ENCODE measurements around the gene FLVCR2.
A peak's percentile ranks its signal among the peaks of the same experiment; 100 is the strongest.

FLVCR2 gene

DNA sequence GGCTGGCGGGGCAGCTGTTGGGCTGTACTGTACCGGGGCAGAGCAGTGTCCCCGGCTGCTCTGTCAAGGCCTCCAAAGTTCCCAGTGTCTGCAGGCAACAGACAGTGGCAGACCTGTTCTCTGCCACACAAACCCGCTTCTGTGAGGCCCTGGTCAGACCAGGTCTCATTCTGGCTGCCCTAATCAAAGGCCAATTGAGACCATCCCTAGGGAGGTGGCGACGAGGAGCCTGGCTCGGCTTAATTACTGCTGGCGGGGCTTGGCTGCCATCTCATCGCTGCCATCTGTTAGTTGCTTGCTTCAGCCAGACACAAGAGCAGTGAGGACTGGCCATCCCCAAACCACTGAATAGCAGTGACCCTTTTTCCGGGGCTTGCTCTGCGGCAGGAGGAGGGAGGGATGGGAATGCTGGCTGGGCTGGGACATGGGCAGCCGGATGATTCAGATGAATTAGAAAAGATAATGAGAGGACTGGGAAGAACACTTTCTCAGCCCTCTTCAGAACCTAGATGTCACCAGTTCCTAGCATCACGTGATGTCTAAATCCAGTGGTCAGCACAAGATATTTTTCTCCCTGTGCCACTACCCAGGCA is 57.8 kb downstream of the FLVCR2 start:
- peak in 1 of 2 experiments; percentile 57 for DNase-seq

DNA sequence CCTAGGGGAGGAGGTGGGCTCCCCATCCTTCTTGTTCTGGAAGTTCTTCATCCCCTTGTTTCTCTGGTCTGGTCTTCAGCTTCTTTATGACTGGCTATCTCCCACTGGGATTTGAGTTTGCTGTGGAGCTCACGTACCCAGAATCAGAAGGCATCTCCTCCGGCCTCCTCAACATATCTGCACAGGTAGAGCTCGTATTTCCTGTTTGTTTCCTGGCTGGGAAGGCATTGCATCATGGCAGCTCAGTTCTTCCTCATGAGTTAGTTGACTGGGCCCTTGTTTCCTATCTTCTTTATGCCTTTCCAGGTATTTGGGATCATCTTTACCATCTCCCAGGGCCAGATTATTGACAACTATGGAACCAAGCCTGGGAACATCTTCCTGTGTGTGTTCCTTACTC is 62.5 kb downstream of the FLVCR2 start:
- DNase-seq = no peak

DNA sequence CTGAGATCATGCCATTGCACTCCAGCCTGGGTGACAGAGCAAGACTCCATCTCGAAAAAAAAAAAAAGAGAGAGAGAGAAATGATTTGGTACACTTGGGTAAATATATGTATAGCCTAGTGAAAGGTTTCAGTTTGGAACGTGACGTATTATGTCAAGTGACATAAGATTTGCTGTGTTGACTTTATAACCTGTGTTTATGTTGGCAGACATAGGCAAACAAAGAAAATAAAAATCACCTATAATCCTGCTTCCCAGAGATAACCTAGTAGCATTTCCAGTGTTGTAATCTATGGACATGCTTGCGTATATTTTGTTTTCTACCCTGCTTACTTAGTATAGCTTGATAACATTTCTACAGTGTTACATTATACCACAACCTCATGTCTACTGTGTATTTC is 65.6 kb downstream of the FLVCR2 start:
- no peak for DNase-seq

DNA sequence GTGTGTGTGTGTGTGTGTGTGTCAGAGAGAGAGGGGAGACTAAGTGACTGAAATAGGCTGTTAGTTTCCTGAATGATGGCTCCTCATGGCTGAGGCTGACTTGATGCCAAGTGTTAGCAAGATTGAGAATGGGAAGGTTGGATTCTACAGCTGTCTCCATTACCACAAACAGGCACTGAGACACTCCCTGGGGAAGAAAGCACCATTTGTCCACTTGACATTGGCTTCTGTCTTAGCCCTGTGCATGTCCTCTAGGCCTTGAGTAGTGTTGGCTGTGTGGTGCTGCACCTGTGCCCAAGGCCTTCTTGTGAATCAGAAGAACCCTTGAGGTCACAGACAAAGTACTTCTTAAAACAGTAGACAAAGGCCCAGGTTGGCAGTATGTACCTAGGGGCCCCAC is 66.6 kb downstream of the FLVCR2 start:
- DNase-seq = no peak

DNA sequence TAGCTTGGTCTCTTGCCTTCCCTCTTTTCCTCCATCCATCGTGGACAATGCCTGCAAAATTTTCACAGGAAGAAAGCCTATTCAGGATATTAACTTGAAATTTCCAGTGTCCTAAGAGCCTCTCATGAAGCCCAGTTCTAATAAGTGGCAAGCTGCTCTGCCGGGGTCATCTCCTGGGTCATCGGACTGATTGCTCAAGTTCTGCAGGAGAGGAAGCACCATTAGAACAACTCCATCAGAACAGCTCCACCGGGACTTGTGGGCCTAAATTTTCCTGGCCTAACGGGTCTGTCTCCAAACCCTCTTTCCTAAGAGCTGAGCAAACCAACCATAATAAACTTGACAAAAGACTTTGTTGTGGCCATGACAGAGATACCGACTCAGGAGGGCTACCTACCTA is 68.3 kb downstream of the FLVCR2 start:
- no peak for DNase-seq

DNA sequence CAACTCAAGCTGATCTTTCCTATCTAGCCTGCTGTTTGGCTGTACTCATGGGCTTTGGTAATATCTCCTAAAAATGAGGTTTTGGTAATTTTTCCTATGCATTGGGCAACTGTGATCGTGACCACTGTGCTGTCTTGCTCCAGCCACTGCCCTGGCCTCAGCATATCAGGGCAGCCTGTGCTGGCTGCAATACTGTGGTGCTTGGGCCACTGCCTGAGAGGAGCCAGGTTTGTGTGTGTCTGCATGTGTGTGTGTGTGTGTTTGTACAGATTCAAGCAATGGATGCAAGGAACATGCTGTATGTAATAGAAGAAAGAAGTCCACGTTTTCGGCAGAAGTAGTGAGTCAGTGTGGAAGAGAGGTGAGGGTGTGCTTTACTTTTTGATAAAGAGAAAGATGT is 69.2 kb downstream of the FLVCR2 start:
- no peak for DNase-seq

DNA sequence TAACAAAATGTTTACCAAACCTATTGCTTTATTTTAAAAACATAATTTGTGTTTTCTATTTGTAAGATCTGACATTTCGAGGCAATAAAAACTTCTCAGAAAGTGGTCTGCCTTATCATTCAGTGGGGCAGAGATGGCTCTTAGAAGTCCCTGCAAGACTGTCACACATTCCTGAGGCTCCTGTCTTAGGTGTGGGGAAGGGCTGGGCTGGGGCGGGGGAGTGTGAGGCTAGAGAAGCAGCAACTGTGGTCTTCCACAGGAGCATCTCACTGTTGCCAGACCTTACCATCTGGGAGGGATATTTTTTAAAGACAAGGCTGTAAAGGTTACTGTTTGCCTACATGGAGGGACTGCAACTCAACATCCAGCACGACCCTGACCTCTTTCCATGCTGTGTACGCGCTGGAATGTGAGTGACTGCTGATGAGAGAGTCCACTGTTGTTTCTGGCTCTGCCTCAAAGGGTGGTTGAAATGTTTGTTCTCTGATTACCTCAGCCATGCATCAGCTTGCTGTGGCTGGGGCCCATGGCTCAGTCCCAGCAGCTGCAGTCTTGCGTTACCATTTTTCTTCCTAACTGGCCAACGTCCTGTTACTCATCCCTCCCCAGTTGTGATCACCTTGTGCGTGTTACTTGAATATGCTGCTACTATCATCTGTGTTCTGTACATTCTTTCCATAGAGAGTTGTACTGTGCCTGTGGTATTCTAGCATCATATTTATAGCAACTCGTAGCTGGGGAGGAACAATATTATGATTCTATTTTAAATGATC is 69.8 kb downstream of the FLVCR2 start:
- DNase-seq = no peak

DNA sequence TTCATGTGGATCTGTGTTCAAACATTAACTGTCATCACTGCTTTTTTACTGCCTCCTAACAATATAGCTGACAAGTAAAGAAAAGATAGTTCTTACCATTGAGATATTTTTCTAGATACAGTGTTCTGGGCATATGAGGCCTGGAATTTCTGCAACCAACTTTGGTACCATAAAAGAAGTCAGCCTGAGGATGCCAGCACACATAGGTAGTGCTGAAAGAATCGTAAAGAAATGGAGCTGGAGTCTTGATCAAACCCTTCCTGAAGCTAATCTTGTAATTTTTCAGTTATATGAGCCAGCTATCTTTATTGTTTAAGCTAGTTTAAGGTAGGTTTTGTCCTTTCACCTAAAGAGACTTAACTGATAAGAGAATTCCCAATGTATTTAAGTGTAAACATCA is 70.9 kb downstream of the FLVCR2 start:
- DNase-seq = no peak

DNA sequence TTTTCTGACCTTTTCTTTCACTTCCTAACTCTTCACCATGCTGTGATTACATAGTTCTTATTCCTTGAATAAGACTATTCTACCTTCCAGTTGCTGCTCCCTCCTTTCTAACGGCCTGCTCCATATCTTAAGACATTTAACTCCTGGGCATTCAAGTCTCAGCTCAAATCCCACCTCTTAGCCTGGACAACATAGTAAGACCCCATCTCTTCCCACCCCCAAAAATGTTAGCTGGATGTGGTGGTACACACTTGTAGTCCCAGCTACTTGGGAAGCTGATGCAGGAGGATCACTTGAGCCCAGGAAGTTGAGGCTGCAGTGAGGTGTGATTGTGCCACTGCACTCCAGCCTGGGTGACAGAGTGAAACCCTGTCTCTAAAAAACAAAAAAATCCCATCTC is 71.4 kb downstream of the FLVCR2 start:
- DNase-seq = no peak

DNA sequence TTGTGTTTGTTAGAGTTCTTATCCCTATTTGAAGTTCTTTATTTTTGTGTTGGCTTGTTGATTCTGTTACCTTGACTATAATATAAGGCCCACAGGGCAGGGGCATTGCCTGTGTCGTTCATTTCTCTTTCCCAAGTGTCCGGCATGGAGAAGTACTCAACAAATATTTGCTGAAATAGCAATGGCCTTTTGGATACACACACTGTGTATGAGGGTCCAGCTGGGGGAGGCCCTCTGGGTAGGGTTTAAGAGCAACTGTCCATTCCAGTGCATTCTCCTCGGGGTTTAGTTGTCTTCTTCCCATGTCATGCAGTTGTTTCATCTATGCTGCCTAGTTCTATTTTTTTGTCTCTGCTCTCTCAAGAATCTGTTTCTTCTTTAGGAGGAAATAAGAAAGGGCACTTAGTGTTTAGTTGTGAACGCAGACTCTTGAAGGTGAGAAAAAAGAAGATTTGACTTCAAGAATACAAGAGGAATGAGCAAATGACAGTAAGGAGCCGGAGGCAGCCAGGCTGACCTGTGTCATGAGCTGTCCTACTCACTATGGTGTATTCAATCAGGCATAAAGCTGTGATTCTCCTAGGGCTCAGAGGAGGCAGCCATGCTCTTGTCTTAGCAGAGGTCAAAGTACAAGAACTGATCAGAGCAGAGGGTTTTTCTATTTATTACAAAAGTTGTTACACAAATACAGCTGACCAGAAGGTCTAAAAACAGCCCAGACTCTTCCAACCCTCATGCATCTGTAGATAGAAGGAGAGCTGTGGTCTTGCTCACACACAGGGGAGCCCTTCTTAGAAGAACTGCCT is 72.0 kb downstream of the FLVCR2 start:
- DNase-seq = no peak

DNA sequence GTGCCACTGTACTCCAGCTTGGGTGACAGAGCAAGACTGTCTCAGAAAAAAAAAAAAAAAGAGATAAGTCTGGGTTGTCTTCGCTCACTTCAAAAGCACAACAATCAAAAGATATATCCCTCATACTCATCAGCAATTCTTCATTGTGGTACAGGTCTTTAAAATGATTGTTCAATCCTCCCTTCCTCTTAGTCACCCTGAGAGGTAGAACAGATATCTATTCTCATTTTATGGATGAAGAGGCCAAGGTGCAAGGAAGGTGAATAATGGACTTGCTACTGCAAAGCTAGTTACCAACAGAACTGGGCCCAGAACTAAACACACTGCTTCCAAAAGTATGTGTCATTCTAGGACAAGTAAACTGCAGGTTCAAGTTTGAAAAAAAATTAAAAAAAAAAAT is 75.1 kb downstream of the FLVCR2 start:
- DNase-seq = no peak

DNA sequence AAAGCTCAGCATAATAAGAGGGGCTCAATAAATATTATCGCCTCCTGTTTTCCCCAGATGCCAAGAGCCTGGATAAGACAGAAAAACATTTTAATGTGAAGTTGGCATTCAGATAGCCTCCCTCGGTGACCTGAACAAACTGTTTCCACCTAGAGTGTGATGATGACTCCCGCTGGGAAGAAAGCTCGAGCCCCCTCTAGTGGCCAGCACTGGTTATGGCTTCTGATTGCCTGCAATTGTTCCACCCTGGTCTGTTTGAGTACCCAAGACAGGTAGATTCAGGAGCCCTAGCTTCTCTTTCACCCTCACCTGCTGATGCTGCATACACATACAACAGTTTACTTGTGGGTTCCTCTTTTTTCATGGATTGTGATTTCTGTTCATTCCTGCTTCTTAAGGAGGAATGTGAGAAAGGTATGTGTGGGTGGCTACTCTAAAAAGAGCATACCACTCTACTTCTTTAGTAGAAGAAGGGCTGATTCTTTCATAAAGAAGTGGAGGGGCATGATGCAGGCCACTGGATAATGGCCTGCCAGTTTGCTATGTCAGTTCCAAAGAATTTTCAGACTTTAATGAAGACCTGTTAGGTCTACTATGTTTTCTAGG is 75.8 kb downstream of the FLVCR2 start:
- peak; percentile 36 to 57 for DNase-seq

DNA sequence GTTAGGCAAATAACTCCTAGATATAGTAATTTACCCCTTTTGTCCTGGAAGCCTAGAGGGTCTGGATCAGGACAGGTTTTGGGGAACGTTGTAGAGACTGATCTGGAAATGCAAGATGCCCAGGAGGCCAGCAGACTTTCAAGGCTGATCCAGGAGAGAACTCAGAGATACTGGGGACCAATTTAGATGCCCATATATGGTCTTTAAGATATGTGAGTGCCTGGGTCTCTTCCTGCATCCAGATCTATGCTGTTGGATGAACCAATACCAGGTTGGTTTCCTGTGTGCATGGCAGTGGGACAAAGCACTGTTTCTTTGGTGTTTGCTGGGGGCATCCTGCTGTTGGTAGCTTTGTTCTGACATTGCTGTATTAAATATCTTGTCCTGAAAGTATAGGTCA is 76.8 kb downstream of the FLVCR2 start:
- DNase-seq = no peak

DNA sequence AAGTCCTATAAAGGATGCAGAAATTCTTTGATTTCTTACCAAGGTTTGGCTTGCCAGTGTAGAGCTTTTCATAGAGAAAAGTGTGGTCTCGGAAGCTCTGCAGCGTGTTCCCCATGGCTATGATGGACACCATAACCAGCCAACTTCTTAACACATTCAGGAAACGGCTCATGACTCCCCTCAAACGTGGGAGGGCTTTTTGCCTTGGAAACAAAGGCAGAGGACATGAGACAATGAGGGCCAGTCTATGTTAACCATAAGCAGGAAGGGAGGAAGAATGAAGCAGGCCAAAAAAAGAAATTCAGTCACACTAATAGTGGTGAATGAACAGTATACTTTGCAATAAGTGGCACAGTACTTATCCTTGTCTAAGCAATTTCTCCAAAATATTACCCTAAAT is 78.9 kb downstream of the FLVCR2 start:
- DNase-seq = no peak

DNA sequence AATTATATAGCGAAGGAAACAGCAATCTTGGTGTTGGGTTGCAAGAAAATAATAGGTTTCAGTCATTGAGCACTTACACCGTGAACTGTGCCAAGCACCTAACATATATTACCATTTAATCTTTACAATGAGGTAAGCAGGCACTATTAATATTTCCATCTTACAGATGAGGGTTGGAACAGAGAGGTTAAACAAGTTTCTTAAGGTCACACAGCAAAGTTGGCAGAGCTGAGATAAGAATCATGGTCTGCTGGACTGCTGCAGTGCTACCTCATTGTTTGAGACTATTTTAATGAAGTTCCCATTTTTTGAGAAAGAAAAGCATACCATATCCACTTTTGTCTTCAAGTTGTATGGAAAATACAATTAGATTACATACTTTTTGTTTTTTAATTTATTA is 80.5 kb downstream of the FLVCR2 start:
- DNase-seq = no peak

DNA sequence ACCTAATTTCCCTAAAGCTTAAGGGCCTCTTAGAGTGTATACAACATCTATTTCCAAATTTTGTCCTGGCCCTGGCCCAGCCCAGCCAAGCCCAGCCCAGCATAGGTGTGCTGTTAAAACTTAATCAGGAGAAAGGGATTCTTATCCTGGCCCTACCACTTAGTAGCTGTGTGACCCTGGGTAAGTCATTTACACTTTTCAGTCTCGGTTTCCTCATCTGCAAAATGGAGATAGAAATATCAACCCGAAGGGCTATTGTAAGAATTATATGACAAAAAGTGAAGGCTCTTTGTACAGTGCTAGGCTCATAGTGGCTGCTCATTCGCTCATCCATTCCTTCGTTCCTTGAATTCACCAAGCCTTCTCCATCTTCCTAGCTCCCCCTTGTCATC is 81.8 kb downstream of the FLVCR2 start:
- DNase-seq = no peak

DNA sequence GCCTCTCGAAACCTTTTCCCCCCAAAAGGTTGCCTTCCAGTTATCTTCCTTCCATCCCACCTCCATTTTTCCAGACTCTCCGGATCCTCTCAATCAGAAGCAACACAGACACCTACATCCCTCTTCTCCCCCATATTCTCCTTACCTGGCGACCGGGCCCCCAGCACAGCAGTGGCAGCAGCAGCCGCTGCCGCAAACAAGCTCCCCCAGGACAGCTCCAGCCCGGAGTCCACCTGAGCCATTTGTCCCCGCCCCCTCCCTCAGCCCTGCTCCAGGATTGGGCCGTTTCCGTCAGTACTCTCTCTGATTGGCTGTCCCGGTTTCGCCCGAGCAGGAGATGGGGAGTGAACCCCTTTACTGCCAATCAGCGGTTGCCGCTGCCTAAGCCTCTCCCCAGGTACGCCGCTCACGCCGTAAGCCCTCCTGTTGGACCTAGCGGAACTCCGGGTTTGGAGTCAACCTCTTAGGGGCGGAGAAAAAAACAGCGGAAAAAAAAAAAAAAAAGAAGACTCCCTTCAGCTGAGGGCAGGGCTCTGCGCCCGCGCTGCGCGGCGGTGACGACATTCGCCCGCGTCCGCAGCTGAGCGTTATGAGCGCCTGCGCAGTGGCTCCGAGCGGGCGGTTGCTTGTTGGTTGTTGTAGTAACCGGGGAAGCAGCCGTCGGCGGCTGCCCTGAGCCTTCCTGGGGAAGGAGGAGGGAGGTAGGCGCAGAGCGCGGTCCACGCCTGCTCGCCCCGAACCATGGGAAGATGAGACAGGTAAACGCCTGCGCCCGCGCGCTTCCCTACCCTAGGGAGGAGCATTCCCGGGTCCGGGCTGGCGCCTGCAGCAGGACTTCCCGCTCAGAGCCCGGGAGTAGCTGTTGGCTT is 82.4 kb downstream of the FLVCR2 start, which contains the start of the genes ERG28 and TTLL5:
Gene ERG28 (minus strand): TSS at position 247 of the 869 bp plus-strand sequence. CDS start 3,374 bp downstream, outside the sequence.
Gene TTLL5 (plus strand): TSS at position 617 of the 869 bp plus-strand sequence. CDS start 1,904 bp downstream, outside the sequence.
- DNase-seq = peak; percentile 95 to 98

DNA sequence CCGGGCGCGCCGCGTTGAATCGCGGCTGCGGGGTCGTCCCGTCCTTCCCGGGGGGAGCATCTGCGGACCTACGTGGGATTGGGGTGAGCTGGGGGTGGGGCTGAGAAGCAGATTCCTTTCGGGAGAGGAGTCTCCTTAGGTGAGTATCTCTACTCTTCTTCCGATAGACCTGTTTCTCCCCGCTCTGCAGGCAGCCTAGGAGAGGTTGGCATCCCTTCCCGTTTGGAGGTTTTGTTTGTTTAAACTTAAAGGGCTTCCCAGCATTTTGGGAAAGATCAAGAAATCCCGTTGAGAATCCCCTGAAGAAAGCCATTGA is 83.0 kb downstream of the FLVCR2 start:
- no peak for DNase-seq

DNA sequence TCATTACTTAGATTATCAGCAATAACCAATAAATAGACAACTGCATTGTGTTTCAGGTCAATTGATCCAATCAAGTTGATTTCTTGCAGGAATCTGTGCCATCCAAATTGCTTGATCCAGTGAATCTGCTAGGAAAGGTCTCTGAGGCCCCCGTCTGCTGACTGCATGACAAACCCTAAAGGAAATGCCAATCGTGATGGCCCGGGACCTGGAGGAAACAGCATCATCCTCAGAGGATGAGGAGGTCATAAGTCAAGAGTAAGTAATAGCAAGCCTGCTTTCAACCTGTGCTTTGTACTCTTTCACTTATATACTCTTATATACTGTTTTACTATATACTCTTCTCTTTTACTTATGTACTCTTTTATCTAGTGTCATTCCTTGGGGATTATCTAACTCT is 84.5 kb downstream of the FLVCR2 start:
- DNase-seq = no peak

DNA sequence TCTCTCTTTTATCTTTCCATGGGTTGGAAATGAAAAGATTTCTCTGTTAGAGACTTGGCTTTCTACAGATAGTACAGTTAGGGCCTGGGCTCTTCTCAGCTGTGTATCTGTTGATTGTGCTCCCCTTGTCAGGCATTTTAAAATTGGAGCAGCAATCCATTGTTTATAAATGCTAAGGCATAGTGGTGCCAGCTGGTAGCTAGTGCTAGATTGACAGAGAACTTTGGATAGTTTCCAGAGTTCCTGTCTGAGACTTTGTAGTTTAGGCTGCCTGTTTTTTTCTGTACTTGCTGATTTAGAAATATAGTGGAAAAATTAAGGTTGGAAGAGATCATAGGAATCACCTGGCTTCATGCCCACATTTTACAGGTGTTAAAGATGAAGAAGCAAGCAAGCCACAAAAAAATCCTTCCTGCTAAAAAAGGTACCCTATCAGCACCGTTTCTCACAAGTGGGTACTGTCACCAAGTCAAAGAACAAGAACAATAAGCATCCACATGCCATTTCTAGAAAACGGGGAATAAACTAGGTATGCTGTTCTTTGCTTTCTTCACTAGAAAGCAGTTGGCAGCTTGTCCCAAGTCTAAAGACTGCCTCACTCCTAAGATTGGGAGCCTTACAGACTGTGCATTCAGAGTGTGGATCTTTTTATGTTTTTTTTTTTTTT is 88.8 kb downstream of the FLVCR2 start:
- DNase-seq = peak in 1 of 2 experiments; percentile 15

DNA sequence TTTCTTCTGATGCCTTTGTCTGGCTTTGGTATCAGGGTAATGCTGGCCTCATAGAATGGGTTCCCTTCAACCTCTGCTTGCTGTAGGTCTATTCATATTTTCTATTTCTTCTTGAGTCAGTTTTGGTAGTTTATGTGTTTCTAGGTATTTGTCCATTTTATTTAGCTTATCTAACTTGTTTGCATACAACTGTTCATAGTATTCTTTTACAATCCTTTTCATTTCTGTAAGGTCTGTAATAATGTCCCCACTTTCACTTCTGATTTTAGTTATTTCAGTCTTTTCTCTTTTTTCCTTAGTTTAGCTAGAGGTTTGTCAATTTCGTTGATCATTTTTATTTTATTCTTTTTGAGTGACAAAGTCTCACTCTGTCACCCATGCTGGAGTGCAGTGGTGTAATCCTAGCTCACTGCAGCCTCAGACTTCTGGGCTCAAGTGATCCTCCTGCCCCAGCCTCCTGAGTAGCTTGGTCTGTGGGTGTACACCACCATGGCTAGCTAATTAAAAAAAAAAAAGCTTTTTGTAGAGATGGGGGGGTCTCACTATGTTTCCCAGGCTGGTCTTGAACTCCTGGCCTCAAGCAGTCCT is 94.3 kb downstream of the FLVCR2 start:
- no peak for DNase-seq
